ENCODE measurements around the gene GABRB3. TPM values are rescaled to one million over a fixed set of nuclear protein-coding genes. Genes with fewer than 3 reads are reported as not detected.
"Not testable (repeated sequence)": the region's sequence is repeated elsewhere in the genome, so short reads cannot be mapped to it uniquely, and the experiment has no call there.

The GABRB3 gene
- total RNA-seq, 1 donor = 0.81 TPM

- TF ChIP-seq, protein P1, sequence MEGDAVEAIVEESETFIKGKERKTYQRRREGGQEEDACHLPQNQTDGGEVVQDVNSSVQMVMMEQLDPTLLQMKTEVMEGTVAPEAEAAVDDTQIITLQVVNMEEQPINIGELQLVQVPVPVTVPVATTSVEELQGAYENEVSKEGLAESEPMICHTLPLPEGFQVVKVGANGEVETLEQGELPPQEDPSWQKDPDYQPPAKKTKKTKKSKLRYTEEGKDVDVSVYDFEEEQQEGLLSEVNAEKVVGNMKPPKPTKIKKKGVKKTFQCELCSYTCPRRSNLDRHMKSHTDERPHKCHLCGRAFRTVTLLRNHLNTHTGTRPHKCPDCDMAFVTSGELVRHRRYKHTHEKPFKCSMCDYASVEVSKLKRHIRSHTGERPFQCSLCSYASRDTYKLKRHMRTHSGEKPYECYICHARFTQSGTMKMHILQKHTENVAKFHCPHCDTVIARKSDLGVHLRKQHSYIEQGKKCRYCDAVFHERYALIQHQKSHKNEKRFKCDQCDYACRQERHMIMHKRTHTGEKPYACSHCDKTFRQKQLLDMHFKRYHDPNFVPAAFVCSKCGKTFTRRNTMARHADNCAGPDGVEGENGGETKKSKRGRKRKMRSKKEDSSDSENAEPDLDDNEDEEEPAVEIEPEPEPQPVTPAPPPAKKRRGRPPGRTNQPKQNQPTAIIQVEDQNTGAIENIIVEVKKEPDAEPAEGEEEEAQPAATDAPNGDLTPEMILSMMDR (IDR thresholded peaks at IDR 0.05; ENCODE audit: insufficient read depth, low read length) = no peak
- no peak for DNase-seq (ENCODE audit: low read depth)
Observed at GRCh38 chr15:26722621-26723160, 50.2 kb downstream of the GABRB3 start.

GRCh38 chr15:26721232-26721967, 51.5 kb downstream of the GABRB3 start:
- no peak overlapping the region for H3K4me3 ChIP-seq (ENCODE audit: low read depth, low read length)
- no peak for DNase-seq (ENCODE audit: low read depth)

More at GRCh38 chr15:26722621-26723160, 50.2 kb downstream of the GABRB3 start:
- H3K4me3 ChIP-seq (ENCODE audit: low read depth, low read length) = no peak overlapping the region

DNA sequence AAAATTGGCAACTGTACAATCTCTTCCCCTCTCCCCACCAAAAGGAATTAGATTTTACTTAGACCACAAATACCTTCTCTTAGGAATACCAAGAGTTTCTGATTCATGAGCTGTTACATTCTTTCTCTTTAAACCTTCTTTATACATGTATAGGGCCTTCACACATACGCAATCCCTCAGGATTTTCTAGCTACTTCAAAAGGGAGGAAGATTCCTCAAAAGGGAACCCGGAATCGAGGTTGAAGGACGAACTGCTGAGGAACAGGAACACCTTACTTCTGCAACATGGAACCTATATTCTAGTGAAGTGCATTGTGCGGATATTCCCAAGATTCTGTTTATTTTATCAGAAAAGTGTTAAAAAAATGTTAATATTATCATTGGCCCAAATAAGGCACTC, 52.3 kb downstream of the GABRB3 start:
- no peak for DNase-seq (ENCODE audit: low read depth)
- TF ChIP-seq, protein P1 (IDR thresholded peaks at IDR 0.05; ENCODE audit: insufficient read depth, low read length) = no peak
- H3K4me3 ChIP-seq (ENCODE audit: low read depth, low read length) = no peak overlapping the region

More at GRCh38 chr15:26721232-26721967, 51.5 kb downstream of the GABRB3 start:
- TF ChIP-seq, protein P1 (IDR thresholded peaks at IDR 0.05; ENCODE audit: insufficient read depth, low read length) = no peak

GRCh38 chr15:26719866-26720265, 53.0 kb downstream of the GABRB3 start:
- DNase-seq (ENCODE audit: low read depth); H3K4me3 ChIP-seq (ENCODE audit: low read depth, low read length): not testable (repeated sequence)

DNA sequence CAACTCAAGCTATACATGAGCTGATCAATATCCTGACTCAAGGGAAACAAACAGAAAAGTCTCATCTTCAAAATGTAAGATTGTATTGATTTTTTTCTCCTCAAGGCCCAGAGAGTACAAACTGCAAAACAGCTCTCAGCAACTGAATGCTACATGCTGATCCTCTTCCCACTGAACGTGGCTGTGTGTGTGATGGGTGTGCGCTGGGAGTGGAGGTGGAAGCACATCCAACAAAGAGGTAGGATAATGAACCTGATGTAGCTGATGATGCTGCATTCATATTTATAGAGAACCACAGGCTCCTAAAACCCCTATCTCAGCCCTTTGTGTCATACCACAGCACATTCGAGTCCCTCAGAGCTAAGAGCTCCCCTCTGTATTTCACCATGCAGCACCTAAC, 56.8 kb downstream of the GABRB3 start:
- DNase-seq (ENCODE audit: low read depth) = no peak
- TF ChIP-seq, protein P1 (IDR thresholded peaks at IDR 0.05; ENCODE audit: insufficient read depth, low read length) = no peak

GRCh38 chr15:26713498-26713897, 59.4 kb downstream of the GABRB3 start:
- H3K4me3 ChIP-seq (ENCODE audit: low read depth, low read length) = no peak overlapping the region
- TF ChIP-seq, protein P1 (IDR thresholded peaks at IDR 0.05; ENCODE audit: insufficient read depth, low read length) = no peak
- no peak for DNase-seq (ENCODE audit: low read depth)

More for the DNA sequence above, 56.8 kb downstream of the GABRB3 start:
- H3K4me3 ChIP-seq (ENCODE audit: low read depth, low read length) = no peak overlapping the region

DNA sequence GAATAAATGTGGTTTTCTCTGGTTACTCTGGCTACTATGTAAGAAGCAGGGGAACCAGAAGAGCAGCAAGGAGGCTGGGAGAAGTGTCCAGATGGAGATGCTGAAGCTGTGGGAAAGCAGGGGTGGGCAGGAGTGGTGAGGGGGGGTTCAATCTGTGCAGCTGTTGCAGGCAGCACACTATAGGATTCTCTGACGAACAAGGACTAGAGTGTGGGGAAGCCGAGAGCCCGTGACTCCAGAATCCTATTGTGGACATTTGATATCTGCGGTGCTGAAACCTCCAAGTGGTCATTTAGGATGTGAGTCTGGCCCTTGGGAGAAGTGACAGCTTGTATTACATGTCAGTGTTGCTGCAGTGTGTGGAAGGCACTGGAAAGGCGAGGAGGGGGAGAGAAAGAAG, 60.5 kb downstream of the GABRB3 start:
- no peak for DNase-seq (ENCODE audit: low read depth)
- TF ChIP-seq, protein P1 (IDR thresholded peaks at IDR 0.05; ENCODE audit: insufficient read depth, low read length) = no peak
- H3K4me3 ChIP-seq (ENCODE audit: low read depth, low read length) = no peak overlapping the region
